Rectal smooth muscle tissue (tissue), 1 donor: ENCODE results near the gene ACAP2.
"Not testable (repeated sequence)": the region's sequence is repeated elsewhere in the genome, so short reads cannot be mapped to it uniquely, and the experiment has no call there.

Experiments used
- H3K27ac ChIP-seq: one replicate; pipeline ENCODE4 v1.7.0; 2013; ENCODE audit warnings: low read depth, low read length, inconsistent platforms
- H3K27me3 ChIP-seq: one replicate; pipeline ENCODE4 v1.7.0; 2013; ENCODE audit warnings: low read length; ENCODE audit not compliant: control insufficient read depth, insufficient read depth
- H3K36me3 ChIP-seq: one replicate; pipeline ENCODE4 v1.7.0; 2013; ENCODE audit warnings: low read length; ENCODE audit not compliant: control insufficient read depth, insufficient read depth
- H3K4me1 ChIP-seq: one replicate; pipeline ENCODE4 v1.7.0; 2013; ENCODE audit warnings: low read length; ENCODE audit not compliant: control insufficient read depth, insufficient read depth
- H3K4me3 ChIP-seq: one replicate; pipeline ENCODE4 v1.7.0; 2013; ENCODE audit warnings: low read length
- H3K9ac ChIP-seq: one replicate; pipeline ENCODE4 v1.7.0; 2013; ENCODE audit warnings: low read length

ACAP2 gene

DNA sequence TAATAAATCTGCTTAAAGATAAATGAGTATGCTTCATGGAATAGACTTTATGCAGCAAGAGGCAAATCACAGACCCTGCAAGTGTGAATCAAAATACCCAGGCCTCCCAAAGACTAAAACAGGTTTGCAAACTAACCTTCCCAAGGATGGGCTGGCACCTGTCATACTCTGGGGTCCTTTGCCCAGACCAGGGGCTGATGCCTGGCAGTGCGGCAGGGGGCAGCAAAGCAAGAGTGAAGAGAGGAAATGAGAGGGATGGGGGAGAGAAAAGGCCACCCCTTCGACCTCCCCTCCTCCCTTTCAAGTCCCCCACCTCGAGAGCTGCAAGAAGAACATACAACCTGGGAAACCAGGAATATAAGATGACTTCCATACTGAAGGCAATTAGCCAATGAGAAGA is 203.7 kb downstream of the ACAP2 start:
- Histone ChIP-seq H3K27ac (peak overlapping the region; percentile 89), H3K9ac (no peak overlapping the region), H3K4me3 (no peak overlapping the region), H3K27me3 (no peaks in the 10 kb centered on the region), H3K4me1 (peaks cover 25% of the 10 kb centered on the region), H3K36me3 (no peaks in the 10 kb centered on the region)

DNA sequence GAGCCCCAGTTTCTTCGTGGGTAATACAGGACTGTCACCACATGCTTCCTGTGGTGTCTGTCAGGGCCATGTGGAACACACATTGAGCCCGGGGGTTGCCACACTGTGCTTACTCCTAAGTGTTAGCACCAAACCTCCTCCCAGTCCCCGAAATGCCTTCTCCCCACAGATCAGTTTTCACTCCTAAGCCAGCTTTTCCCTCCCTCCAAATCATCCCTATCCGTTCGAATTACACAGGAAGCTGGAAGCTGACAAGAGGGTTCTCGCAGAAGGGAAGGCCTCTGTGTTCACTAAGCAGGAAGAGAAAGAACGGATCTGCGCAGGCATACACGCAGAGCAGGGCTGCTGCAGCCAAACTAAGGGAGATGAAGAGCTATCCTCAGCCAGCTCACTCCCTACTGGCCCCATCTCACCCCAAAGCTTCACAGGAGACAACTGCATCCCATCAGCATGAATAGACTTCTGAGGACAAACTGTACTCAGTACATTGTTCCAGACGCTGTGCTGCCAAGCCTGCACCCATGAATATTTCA is 204.2 kb downstream of the ACAP2 start:
- Histone ChIP-seq H3K4me3 (peak overlapping the region; percentile 16), H3K36me3 (no peaks in the 10 kb centered on the region), H3K27ac (peak overlapping the region; percentile 97), H3K9ac (peak overlapping the region; percentile 17), H3K27me3 (no peaks in the 10 kb centered on the region), H3K4me1 (peaks cover 25% of the 10 kb centered on the region)

DNA sequence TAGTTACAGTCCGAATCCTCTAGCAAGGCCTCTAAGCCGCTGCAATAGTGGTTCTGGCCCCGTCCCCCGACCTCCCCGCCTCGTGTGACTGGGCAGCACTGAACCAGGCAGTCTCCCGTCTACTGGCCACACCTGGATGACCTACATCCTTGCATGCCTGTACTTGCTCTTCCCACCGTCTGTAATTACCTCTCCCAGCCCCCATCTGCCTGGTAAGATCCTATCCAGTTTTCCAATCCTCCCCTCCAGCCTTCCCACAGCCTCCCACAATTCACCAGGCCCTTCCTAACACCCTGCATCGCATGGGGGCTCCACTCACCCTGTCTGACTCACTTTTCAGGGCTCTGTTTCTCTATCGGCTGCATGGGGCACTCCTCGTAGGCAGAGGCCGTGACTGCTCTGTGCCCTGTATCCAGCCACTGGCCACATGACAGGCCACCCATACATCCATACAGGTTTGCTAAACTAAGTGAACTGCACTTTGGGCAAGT is 204.7 kb downstream of the ACAP2 start:
- Histone ChIP-seq H3K9ac (peak overlapping the region; percentile 17), H3K27me3 (no peaks in the 10 kb centered on the region), H3K27ac (peak overlapping the region; percentile 97), H3K4me1 (peaks cover 25% of the 10 kb centered on the region), H3K4me3 (peak overlapping the region; percentile 16), H3K36me3 (no peaks in the 10 kb centered on the region)

DNA sequence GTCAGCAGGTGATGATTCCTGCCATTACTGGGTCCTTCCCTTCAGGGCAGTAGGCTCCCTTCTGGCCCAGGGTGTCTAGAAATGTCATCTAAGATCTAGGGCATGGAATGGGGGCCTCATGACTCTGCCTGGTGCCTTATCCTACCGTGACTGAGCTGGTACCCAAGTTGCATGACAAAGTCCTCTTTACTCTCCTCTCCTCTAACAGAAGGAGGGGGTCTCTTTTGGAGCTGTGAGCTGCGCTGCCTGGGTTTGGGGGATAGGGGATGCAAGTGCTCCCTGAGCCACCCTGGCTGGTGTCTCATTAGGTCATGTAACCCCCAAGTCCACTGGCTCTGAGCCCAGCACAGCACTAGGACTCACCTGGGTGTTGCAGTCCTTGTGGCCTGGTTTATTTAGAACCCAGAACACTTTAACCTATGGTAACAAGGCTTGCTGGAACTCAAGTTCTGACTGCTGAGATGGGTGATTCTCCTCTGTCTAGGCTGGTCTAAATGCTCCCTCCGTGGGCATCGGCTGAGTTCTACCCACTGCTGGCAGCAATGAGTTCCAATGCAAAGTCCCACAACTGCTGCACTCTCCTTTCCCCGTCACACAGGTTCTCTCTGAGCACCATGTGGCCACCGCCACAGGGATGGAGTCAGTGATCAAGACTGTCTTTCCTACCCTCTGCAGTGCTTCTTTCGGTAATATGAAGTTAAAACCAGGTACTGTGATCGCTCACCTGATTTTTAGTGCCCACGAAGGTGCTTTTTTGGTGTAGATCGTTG is 205.8 kb downstream of the ACAP2 start:
- no peaks in the 10 kb centered on the region for H3K27me3 ChIP-seq
- H3K36me3 ChIP-seq = no peaks in the 10 kb centered on the region
- H3K4me3 ChIP-seq = no peak overlapping the region
- H3K27ac ChIP-seq = no peak overlapping the region
- no peak overlapping the region for H3K9ac ChIP-seq
- peaks cover 25% of the 10 kb centered on the region for H3K4me1 ChIP-seq

DNA sequence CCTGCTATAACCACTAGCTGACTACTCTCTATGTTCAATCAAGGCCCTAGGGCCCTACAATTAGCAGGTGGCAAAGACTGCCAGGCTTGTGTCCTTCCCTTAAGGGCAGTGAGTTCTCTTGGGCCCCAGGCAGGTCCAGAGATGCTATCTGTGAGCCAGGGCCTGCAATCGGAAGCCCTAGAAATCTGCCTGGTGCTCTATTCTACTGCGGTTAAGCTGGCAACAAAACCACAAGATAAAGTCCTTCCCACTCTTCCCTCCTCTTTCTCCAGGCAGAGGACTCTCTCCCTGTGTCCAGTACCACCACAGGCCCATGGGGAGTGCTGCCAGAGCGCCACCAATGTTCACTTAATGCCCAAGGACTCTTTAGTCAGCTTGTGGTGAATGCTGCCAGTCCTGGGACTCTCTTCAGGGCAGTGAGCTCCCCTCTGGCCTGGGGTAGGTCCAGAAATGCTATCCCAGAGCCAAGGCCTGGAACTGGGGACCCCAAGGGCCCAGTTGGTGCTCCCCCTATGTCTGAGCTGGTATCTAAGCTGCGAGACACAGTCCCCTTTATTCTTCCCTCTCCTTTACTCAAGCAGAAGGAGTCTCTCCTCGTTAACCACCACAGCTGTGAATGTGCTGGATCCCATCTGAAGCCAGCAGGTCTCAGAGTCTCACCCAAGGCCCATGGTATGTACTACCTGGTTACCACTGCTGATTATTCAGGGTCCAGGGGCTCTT is 206.6 kb downstream of the ACAP2 start:
- H3K4me1 ChIP-seq = peaks cover 25% of the 10 kb centered on the region

DNA sequence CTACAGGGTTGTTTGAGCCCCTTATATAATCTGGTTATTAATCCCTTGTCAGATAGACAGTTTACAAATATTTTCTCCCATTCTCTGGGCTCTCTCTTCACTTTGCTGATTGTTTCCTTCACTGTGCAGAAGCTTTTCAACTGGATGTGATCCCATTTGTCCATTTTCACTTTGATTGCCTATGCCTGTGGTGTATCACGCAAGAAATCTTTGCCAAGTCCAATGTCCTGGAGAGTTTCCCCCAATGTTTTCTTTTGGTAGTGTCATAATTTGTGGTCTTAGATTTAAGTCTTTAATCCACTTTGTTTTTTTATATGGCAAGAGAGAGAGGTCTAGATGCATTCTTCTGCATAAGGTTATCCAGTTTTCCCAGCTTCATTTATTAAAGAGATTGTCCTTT is 212.6 kb downstream of the ACAP2 start:
- H3K36me3 ChIP-seq = no peaks in the 10 kb centered on the region

More for the DNA sequence above, 206.6 kb downstream of the ACAP2 start:
- Histone ChIP-seq H3K27ac (no peak overlapping the region), H3K36me3 (no peaks in the 10 kb centered on the region), H3K4me3 (no peak overlapping the region), H3K27me3 (no peaks in the 10 kb centered on the region), H3K9ac (no peak overlapping the region)

DNA sequence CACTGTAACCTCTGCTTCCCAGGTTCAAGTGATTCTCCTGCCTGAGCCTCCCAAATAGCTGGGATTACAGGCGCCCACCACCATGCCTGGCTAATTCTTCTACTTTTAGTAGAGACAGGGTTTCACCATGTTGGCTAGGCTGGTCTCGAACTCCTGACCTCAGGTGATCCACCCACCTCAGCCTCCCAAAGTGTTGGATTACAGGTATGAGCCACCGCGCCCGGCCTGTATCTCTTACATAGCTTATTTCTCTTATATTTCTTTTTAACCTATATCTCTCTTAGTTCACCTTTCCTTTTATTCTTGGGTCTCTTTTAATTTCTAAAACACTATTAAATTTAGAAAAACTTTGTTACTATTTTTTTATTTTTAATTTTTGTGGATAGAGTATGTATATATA is 213.9 kb downstream of the ACAP2 start:
- not testable (repeated sequence) for H3K27ac ChIP-seq, H3K36me3 ChIP-seq, H3K4me1 ChIP-seq, H3K9ac ChIP-seq, H3K27me3 ChIP-seq, H3K4me3 ChIP-seq

More for the DNA sequence above, 212.6 kb downstream of the ACAP2 start:
- Histone ChIP-seq H3K4me1 (no peaks in the 10 kb centered on the region), H3K9ac (no peak overlapping the region), H3K4me3 (no peak overlapping the region), H3K27ac (no peak overlapping the region), H3K27me3 (no peaks in the 10 kb centered on the region)

DNA sequence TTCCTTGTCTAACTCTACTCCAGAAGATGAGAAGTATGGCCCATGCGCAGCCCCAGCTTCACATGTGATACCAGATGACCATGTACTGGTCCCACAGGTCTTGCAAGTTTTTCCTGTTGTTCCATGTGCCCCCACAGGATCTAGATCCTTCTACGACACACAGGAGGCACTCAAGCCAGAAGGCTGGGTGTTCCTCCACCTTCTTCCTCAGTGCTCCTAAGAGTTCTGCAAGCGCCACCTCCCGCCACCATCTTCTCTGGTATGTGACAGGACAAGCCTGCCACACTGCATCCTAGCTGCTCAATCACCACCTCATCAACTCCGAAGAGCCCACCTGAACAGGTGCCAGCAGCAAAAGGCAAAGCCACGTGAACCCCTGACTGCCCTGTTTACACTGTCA is 214.9 kb downstream of the ACAP2 start:
- Histone ChIP-seq H3K36me3 (no peaks in the 10 kb centered on the region), H3K4me1 (peaks cover 12% of the 10 kb centered on the region), H3K27ac (no peak overlapping the region), H3K9ac (no peak overlapping the region), H3K4me3 (no peak overlapping the region), H3K27me3 (no peaks in the 10 kb centered on the region)

DNA sequence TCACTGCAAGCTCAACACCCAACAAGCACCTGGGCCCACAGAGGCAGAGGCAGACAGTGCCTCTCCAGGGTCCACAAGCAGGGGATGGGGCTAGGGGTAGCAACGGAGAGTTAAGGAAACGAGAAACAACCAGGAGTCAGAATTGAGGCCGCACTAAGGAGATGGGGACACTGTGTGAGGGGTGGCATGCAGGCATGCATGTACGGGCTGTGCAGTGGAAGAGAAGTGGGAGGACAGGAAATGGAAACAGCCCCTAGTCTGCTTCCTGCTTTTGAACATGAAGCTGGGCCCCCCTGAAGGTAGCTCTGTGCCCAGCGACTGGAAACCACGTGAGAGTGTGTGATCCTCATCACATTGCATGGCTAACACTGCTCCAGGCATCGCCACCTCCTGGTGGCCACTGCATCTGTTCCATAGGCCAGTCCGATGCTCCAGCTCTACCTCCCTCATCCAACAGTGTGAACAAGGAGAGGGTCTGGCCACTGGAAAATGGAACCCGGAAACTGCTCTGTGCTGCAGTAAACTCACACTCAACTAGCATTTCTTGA is 215.8 kb downstream of the ACAP2 start:
- Histone ChIP-seq H3K27ac (no peak overlapping the region), H3K9ac (no peak overlapping the region), H3K36me3 (no peaks in the 10 kb centered on the region), H3K4me1 (peaks cover 13% of the 10 kb centered on the region), H3K27me3 (no peaks in the 10 kb centered on the region), H3K4me3 (no peak overlapping the region)

DNA sequence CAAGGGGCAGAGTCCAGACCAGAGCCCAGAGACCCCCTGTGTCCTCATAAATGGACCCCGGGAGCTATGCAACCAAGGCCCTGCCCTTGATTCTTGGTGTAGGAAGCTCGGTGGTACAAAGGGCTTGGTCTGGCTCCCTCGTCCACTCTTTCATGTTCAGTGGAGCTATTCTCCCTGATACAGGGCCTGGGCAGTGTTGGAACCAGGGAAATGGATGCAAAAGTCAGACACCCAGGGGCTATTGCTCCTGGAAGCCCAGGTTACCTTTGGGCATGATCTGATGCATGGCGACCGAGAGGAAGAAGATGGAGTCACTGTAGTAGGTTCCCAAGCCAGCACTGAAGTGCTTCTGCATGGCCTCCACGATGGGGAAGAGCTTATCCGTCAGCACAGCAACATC is 216.4 kb downstream of the ACAP2 start:
- H3K27me3 ChIP-seq = no peaks in the 10 kb centered on the region
- H3K4me1 ChIP-seq = peaks cover 18% of the 10 kb centered on the region
- H3K27ac ChIP-seq = no peak overlapping the region
- no peaks in the 10 kb centered on the region for H3K36me3 ChIP-seq
- no peak overlapping the region for H3K4me3 ChIP-seq
- no peak overlapping the region for H3K9ac ChIP-seq

DNA sequence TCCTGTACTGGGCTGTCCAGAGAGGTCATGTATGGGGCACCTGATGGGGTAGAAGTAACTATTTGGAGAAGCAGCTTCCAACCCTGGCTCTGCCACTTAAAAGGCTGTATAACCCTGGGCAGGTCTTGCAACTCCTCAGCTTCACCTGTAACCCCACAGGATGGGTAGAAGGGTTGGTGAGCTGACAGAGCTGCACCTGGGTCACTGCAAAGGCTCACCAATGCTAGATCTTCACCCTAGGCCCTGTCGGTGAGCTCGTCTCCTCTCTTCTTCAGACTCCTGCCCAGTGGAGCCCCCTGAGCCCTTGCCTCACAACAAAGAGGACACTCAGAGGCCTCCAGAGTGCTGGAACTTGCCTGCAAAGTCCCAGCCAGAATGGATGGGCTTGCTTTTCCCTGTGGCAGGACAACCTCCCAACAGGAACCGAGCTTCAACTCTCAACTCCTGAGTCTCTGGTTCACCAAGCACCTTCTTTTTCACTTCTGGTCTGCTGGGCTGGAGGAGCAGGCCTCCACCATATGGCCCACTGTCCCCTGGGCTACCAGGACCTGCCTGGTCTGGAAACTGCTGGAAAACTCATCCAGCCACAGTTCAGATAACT is 217.7 kb downstream of the ACAP2 start:
- Histone ChIP-seq H3K4me1 (peaks cover 23% of the 10 kb centered on the region), H3K27ac (no peak overlapping the region)

More for the DNA sequence above, 217.7 kb downstream of the ACAP2 start:
- H3K27me3 ChIP-seq = no peaks in the 10 kb centered on the region
- no peak overlapping the region for H3K4me3 ChIP-seq
- H3K9ac ChIP-seq = no peak overlapping the region
- no peaks in the 10 kb centered on the region for H3K36me3 ChIP-seq
